ENCODE data around the gene NR1D1. TPM values are rescaled to one million over a fixed set of nuclear protein-coding genes. Genes with fewer than 3 reads are reported as not detected.

The NR1D1 gene
- total and polyA plus RNA-seq, 2 of the 13 experiments (the other 11 are each of a cell fraction or from before 2014, with no cell fraction given), result 2.1 to 2.7 TPM

GRCh38 chr17:40075201-40075941, 25.0 kb downstream of the NR1D1 start (continued):
- no peak for TF ChIP-seq ZBTB3 (CRISPR knock-in tag; IDR thresholded peaks at IDR 0.05; ENCODE audit: borderline replicate concordance, low read depth)
- TF ChIP-seq SSRP1 (CRISPR knock-in tag; IDR thresholded peaks at IDR 0.05), result 0 out of 2 replicates have a peak, but pooled peaks have one; percentile 24
- TF ChIP-seq ZNF615 (CRISPR knock-in tag; IDR thresholded peaks at IDR 0.05; ENCODE audit: borderline replicate concordance), result no peak
- peak; percentile 27; the same call in 1 of the 2 replicates for TF ChIP-seq SP4 (CRISPR knock-in tag; IDR thresholded peaks at IDR 0.05)
- TF ChIP-seq ZNF619 (CRISPR knock-in tag; IDR thresholded peaks at IDR 0.05), result no peak
- TF ChIP-seq CHD2 (IDR thresholded peaks at IDR 0.05; ENCODE audit: low read depth, low read length), result peak; percentile 90
- no peak for TF ChIP-seq ZNF639 (CRISPR knock-in tag; conservative IDR thresholded peaks at IDR 0.05)
- no peak for TF ChIP-seq ZNF430 (CRISPR knock-in tag; IDR thresholded peaks at IDR 0.05)
- no peak for TF ChIP-seq ZNF18 (CRISPR knock-in tag; IDR thresholded peaks at IDR 0.05; ENCODE audit: insufficient replicate concordance)
- no peak for TF ChIP-seq ZNF850 (CRISPR knock-in tag; conservative IDR thresholded peaks at IDR 0.05)
- no peak for TF ChIP-seq KAT7 (CRISPR knock-in tag; IDR thresholded peaks at IDR 0.05; ENCODE audit: borderline replicate concordance)
- TF ChIP-seq HOXD1 (CRISPR knock-in tag; IDR thresholded peaks at IDR 0.05), result no peak
- TF ChIP-seq NR2F2 (IDR thresholded peaks at IDR 0.05; ENCODE audit: borderline replicate concordance, low read depth), result no peak
- TF ChIP-seq RAD21 (CRISPR knock-in tag; IDR thresholded peaks at IDR 0.05), result peak; percentile 76
- TF ChIP-seq NR0B2 (CRISPR knock-in tag; IDR thresholded peaks at IDR 0.05), result no peak
- TF ChIP-seq ZFP91 (CRISPR knock-in tag; IDR thresholded peaks at IDR 0.05; ENCODE audit: borderline replicate concordance), result peak; percentile 76; the same call in 1 of the 2 replicates
- no peak for TF ChIP-seq PHF21A (CRISPR knock-in tag; IDR thresholded peaks at IDR 0.05)
- TF ChIP-seq HES4 (CRISPR knock-in tag; IDR thresholded peaks at IDR 0.05; ENCODE audit: borderline replicate concordance), result no peak
- TF ChIP-seq ZNF160 (CRISPR knock-in tag; IDR thresholded peaks at IDR 0.05), result no peak
- no peak for TF ChIP-seq HBP1 (CRISPR knock-in tag; IDR thresholded peaks at IDR 0.05; ENCODE audit: low read depth)
- no peak for TF ChIP-seq HNRNPLL (IDR thresholded peaks at IDR 0.05; ENCODE audit: low read depth, low read length, poor library complexity, severe bottlenecking)
